GM18951 (cell line): Measurements from ENCODE around the gene ARFGAP3.
"Not testable (repeated sequence)": the region's sequence is repeated elsewhere in the genome, so short reads cannot be mapped to it uniquely, and the experiment has no call there.

Source experiments
- POLR2A ChIP-seq: IDR thresholded peaks from 4 replicates; pipeline ENCODE4 v1.6.1; 2011; ENCODE audit warnings: mild to moderate bottlenecking; ENCODE audit not compliant: insufficient read length, insufficient read depth; ENCODE audit errors: extremely low read depth
- in situ Hi-C: fragments of 300-500 bp; cut with MboI; formaldehyde crosslinking; loops from one replicate; pipeline ENCODE4 v1.12.0; 2022; ENCODE audit warnings: low sequenced_read_pairs, mixed read lengths, inconsistent platforms; ENCODE audit not compliant: unreplicated experiment

ARFGAP3 gene

GRCh38 chr22:42764895-42765363, 92.1 kb downstream of the ARFGAP3 start:
- in situ Hi-C loops: no loop called here
- no peak for TF ChIP-seq POLR2A

- TF ChIP-seq POLR2A: no peak
Observed at GRCh38 chr22:42763965-42764480, 93.0 kb downstream of the ARFGAP3 start.

GRCh38 chr22:42760806-42761565, 96.1 kb downstream of the ARFGAP3 start:
- in situ Hi-C loops: no loop called here
- TF ChIP-seq POLR2A: no peak

More at GRCh38 chr22:42763965-42764480, 93.0 kb downstream of the ARFGAP3 start:
- in situ Hi-C loops: no loop called here

DNA sequence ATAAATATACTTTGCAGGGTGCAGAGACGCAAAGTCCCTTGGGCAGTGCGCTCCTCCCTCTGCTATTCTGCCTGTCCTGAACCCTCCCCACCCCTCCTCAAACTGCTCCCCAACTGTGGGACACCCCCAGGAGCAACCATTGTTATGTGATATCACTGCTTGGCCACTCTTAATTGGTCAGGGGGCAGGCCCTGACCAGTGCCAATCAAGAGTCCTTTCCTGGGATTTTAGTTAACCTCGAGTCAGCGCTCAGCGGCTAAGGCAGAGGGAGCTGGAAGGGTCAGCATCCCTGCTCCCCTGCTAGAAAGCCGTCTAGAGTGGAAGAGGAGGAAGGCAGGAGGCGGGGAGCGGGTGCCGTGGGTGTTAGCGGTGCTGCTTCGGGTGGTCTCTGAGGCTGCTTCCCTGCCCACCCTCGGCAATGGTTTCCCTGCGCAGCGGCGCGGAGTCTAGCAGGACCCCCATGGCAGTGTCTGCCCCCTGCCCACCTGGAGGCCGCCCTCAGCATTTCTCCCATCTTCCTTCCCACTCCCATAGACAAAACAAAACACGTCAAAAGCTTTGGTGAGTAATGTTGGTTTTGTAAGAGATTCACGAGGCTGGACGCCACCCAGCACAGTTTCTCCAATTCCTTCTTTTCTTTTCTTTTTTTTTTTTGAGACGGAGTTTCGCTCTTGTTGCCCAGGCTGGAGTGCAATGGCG, 98.0 kb downstream of the ARFGAP3 start:
- in situ Hi-C loops: no loop called here
- TF ChIP-seq POLR2A: no peak

- in situ Hi-C loops: not testable (repeated sequence)
Observed at GRCh38 chr22:42755553-42755952, 101.5 kb downstream of the ARFGAP3 start.

DNA sequence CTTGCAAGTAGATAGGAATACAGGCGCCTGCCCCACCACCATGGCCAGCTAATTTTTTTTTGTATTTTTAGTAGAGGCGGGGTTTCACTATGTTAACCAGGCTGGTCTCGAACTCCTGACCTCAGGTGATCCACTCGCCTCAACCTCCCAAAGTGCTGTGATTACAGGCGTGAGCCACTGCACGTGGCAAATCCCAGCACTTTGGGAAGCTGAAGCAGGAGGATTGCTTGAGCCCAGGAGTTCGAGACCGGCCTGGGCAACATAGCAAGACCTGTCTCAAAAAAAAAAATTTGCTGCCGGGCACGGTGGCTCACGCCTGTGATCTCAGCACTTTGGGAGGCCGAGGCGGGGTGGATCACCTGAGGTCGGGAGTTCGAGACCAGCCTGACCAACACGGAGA, 102.0 kb downstream of the ARFGAP3 start:
- in situ Hi-C loops: not testable (repeated sequence)

DNA sequence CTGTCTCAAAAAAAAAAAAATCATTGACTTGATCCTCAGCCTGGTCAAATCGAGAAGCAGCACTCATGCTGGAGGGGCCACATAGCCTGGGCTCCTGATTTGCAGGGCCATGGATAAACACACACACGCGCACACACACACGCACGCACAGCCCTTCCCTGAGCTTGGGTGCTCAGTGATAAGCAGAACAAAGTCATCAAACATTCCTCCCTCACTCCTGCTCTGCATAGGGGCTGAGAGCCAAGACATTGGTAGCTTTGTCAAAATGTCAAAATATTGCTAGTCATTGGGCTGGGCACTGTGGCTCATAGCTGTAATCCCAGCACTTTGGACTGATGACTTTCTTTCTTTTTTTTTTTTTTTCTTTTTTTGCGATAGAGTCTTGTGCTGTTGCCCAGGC, 102.4 kb downstream of the ARFGAP3 start:
- TF ChIP-seq POLR2A: no peak
- in situ Hi-C loops: no loop called here

GRCh38 chr22:42752912-42753311, 104.2 kb downstream of the ARFGAP3 start:
- in situ Hi-C loops: no loop called here
- no peak for TF ChIP-seq POLR2A

DNA sequence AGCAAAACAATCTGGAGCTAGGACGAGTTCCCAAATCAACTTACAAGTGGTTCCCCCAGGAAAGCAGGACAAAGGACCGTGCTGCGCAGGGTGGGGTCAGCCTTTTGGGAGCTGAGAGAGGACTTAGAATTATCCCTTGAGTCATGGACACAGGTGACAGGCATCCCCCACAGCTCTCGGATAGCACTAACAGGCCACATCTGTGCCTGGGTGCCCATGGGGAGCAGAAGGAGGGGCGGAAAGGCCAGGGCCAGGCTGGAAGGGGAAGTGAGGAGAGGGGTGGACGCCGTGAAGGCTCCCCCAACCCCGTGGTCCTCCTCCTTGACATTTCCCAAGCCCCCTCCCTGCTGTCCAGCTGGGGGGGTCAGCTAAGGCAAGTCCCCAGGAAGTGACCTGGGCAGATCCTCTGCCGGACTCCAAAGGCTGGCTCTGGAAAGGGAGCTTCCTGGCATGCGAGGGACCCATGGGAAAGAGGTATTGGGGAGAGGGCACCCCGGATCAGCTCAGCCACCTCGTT, 104.8 kb downstream of the ARFGAP3 start:
- TF ChIP-seq POLR2A: no peak
- in situ Hi-C loops: no loop called here

- in situ Hi-C loops: not testable (repeated sequence)
Observed at GRCh38 chr22:42750421-42750820, 106.7 kb downstream of the ARFGAP3 start.

DNA sequence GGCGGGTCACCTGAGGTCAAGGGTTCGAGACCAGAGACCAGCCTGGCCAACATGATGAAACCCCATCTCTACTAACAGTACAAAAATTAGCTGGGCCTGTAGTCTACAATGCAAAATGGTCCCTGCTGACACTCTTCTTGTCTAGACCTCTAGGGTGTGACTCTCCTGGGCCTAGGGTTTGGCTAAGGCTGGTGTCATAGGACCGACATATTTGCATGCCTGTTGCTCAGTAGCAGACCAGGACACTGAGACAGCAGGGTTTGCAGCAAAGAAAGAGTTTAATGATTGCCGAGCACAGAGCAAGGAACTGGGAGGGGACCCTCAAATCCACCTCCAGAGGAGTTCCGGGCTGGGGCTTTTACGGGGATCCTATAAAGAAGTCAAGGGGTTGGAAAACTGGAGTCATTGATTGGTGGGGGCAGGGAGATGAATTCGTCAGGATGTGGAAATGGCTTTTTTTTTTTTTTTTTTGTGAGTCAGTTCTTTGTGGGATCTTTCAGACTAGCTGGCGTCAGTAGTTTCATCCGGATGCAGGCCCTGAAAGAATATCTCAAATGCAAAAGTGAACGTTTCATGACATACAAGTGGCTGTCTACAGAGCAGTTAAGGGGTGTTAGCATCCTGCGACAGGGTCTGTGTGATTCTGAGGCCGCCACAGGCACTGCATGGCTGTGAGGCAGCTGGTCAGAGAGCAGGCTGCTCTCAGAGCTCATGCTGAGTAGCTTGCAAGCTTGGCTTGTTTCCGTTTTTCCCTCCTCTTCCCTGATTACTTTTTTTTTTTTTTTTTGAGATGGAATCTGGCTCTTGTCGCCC, 109.2 kb downstream of the ARFGAP3 start:
- TF ChIP-seq POLR2A: no peak
- in situ Hi-C loops: no loop called here
